HAP-1 (cell line): ENCODE measurements around the gene HMGXB3.

Experiments used
- DNase-seq, 2 experiments: peaks; one replicate each; pipeline ENCODE4 v3.0.0-alpha.2; 2016 to 2020; ENCODE audit warnings: low spot score in 2 of 2
- H3K27me3 ChIP-seq: fragments of 250-450 bp; sonication (Bioruptor Pico); 2 replicates; pipeline ENCODE4 v1.5.1; 2020; ENCODE audit warnings: low read depth, mild to moderate bottlenecking, moderate library complexity
- H3K36me3 ChIP-seq: fragments of 250-450 bp; sonication (Bioruptor Pico); replicated peaks from 2 replicates; pipeline ENCODE4 v1.5.1; 2020; ENCODE audit warnings: mild to moderate bottlenecking
- H3K4me1 ChIP-seq: fragments of 250-450 bp; sonication (Bioruptor Pico); 2 replicates; pipeline ENCODE4 v1.5.1; 2020; ENCODE audit warnings: mild to moderate bottlenecking
- H3K4me3 ChIP-seq: fragments of 250-450 bp; sonication (Bioruptor Pico); 2 replicates; pipeline ENCODE4 v1.5.1; 2020; ENCODE audit warnings: mild to moderate bottlenecking, moderate library complexity
- H3K9me3 ChIP-seq: fragments of 250-450 bp; sonication (Bioruptor Pico); 2 replicates; pipeline ENCODE4 v1.5.1; 2020; ENCODE audit warnings: mild to moderate bottlenecking, moderate library complexity
- in situ Hi-C: fragments of 300-500 bp; cut with MboI; formaldehyde crosslinking; loops from 3 replicates; pipeline ENCODE4 v1.14.3; 2020; ENCODE audit warnings: low sequenced_read_pairs, inconsistent platforms, mixed read lengths

HMGXB3 gene

DNA sequence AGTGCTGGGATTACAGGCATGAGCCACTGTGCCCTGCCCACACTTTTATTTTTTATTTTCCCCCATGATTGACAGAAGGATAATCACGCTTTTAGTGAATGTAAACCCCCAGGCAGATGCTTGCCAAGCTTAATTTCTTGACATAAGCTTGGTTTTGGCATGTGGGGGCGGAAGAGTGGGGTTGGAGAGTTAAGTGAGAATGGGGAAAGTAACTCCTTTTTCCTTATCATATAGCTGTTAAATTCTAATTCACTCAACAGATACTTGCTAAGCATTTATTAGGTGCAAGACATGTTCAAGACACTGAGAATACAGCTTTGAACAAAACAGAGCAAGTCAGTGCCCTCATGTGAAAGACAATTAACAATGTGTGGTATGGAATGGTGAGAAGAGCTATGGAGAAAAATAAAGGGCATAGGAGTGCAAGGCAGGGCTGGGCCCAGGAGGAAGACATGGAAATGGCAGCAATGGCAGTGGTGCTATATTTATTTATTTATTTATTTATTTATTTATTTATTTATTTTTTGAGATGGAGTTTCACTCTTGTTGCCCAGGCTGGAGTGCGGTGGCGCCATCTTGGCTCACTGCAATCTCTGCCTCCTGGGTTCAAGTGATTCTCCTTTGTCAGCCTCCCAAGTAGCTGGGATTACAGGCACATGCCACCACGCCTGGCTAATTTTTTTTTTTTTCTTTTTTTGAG is 37.8 kb upstream of the HMGXB3 start:
- Histone ChIP-seq H3K9me3 (no peaks in the 10 kb centered on the region), H3K4me3 (no peak overlapping the region), H3K36me3 (no peaks in the 10 kb centered on the region), H3K27me3 (no peaks in the 10 kb centered on the region), H3K4me1 (peaks cover 17% of the 10 kb centered on the region)
- in situ Hi-C loops: no loop called here
- DNase-seq: no peak

- Histone ChIP-seq H3K4me1 (peaks cover 17% of the 10 kb centered on the region), H3K27me3 (no peaks in the 10 kb centered on the region), H3K9me3 (no peaks in the 10 kb centered on the region), H3K36me3 (no peaks in the 10 kb centered on the region), H3K4me3 (no peak overlapping the region)
- no peak for DNase-seq
- in situ Hi-C loops: no loop called here
Measured at GRCh38 chr5:149963729-149964128, 36.8 kb upstream of the HMGXB3 start.

DNA sequence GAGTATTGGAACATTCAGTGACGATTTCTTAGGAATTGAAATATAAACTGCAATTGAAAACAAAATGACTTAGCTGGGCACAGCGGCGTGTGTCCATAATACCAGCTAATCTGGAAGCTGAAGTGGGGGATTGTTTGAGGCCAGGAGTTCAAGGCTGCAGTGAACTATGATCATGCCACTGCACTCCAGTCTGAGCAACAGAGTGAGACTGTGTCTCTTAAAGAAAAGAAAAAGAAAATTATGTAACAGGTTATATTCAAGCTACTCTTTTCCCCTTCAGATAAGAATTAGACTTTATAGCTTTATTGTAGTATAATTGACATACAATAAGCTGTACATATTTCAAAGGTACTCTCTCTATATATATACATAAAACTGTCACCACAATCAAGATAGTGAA is 33.6 kb upstream of the HMGXB3 start:
- Histone ChIP-seq H3K4me3 (no peak overlapping the region), H3K9me3 (no peaks in the 10 kb centered on the region), H3K4me1 (peaks cover under 1% of the 10 kb centered on the region; the same call in 1 of the 2 replicates), H3K36me3 (no peaks in the 10 kb centered on the region; the same call in 1 of the 2 replicates), H3K27me3 (no peaks in the 10 kb centered on the region)
- in situ Hi-C loops: no loop called here
- DNase-seq: no peak

DNA sequence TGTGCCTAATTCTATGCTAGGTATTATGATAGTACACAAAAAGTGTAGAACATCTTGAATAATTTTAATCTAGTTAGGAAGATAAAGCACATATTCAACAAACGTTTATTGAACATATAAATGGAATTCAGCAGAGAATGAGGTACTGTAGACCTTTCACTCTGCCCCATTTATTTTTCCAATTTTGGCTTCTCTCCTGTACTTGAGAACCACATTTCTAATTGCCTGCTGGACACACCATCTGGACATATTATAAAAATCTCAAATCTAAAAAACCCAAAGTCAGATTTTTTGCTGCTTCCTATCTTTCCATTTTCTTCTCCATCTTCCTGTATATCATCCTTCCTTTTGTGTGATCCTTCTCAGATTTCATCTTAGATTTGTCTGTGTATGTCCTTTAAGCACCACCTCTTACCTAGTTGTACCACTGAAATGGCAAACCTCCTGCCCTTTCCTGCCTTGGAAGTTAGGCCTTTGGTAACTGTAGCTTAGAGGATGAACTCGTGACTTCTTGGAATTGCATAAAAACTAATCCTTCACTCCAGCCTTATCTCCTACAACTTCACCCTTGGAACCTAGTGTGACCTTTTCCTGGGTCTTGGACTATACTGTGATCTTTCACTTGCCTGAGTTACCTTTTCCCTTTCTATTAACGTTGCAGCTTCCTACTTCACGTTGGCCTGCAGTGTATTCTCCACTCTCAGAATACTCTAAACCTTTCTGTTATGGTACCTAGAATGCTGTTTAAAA is 31.2 kb upstream of the HMGXB3 start:
- Histone ChIP-seq H3K4me1 (no peaks in the 10 kb centered on the region), H3K27me3 (no peaks in the 10 kb centered on the region), H3K36me3 (no peaks in the 10 kb centered on the region; the same call in 1 of the 2 replicates), H3K4me3 (no peak overlapping the region), H3K9me3 (no peaks in the 10 kb centered on the region)
- no peak for DNase-seq
- in situ Hi-C loops: no loop called here

GRCh38 chr5:149975409-149975808 is 25.1 kb upstream of the HMGXB3 start:
- Histone ChIP-seq H3K27me3 (no peaks in the 10 kb centered on the region), H3K9me3 (no peaks in the 10 kb centered on the region), H3K4me1 (no peaks in the 10 kb centered on the region), H3K4me3 (no peak overlapping the region), H3K36me3 (peaks cover 5% of the 10 kb centered on the region)
- in situ Hi-C loops: no loop called here
- no peak for DNase-seq

DNA sequence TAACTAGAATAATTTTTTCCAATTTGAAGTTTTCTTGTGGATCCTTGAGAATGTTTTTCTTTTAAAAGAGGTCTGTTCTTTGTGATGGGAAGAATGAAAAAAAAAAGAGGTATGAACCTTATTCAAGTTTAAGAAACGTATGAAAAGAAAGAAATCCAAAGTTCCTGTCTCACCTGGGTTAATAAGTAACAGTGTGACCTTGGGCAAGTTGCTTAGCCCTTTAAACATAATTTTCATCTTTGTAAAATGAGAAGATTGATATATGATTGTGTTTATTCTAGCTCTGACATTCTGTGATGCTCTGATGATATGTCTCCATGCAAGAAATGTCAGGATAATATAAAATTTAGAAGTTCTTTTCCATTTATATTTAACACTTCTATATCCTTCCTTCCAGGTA is 20.6 kb upstream of the HMGXB3 start:
- no peaks in the 10 kb centered on the region for H3K9me3 ChIP-seq
- no peak for DNase-seq
- peaks cover 14% of the 10 kb centered on the region for H3K4me1 ChIP-seq
- H3K27me3 ChIP-seq: no peaks in the 10 kb centered on the region
- H3K4me3 ChIP-seq: no peak overlapping the region
- H3K36me3 ChIP-seq: peaks cover 5% of the 10 kb centered on the region
- in situ Hi-C loops: no loop called here

DNA sequence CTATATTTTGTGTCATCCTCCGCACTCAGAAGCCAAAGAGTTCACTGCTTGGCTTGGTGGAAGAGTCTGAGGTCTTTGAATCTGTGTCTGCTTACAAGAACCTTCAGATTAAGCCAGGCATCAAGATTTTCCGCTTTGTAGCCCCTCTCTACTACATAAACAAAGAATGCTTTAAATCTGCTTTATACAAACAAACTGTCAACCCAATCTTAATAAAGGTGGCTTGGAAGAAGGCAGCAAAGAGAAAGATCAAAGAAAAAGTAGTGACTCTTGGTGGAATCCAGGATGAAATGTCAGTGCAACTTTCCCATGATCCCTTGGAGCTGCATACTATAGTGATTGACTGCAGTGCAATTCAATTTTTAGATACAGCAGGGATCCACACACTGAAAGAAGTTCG is 19.3 kb upstream of the HMGXB3 start:
- H3K4me1 ChIP-seq: peaks cover 14% of the 10 kb centered on the region
- no peaks in the 10 kb centered on the region for H3K9me3 ChIP-seq
- no peak for DNase-seq
- H3K4me3 ChIP-seq: no peak overlapping the region
- no peaks in the 10 kb centered on the region for H3K27me3 ChIP-seq
- in situ Hi-C loops: no loop called here
- H3K36me3 ChIP-seq: peaks cover 5% of the 10 kb centered on the region

DNA sequence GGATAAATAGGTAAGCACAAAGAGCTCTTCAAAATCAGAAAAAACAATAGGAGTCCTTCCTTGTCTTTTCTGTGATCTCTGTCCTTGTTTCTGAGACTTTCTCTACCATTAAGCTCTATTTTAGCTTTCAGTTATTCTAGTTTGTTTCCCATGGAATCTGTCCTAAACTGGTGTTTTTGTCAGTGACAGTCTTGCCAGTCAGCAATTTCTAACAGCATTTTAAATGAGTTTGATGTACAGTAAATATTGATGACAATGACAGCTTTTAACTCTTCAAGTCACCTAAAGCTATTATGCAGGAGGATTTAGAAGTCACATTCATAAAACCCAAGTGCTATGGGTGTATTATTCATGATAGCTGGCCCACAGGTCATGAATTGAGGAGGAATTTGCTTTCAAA is 18.0 kb upstream of the HMGXB3 start:
- H3K27me3 ChIP-seq: no peaks in the 10 kb centered on the region
- no peak for DNase-seq
- no peak overlapping the region for H3K4me3 ChIP-seq
- H3K36me3 ChIP-seq: peaks cover 5% of the 10 kb centered on the region
- peaks cover 14% of the 10 kb centered on the region for H3K4me1 ChIP-seq
- in situ Hi-C loops: no loop called here
- H3K9me3 ChIP-seq: no peaks in the 10 kb centered on the region

DNA sequence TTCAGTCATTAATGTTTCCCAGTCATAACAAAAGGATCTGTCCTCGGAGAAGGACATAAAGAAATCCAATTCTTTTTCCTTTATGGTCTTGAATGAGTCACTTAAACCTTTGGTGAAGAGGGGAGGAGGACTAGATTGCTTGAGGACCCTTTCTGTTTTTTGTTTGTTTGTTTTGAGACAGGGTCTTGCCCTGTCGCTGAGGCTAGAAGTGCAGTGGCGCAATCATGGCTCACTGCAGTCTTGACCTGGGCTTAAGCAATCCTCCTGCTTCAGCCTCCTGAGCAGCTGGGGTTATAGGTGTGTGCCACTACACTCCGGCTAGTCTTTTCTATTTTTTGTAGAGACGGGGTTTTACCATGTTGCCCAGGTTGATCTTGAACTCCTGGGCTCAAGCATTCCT is 12.4 kb upstream of the HMGXB3 start:
- in situ Hi-C loops: loop anchor here (5.0 kb wide), 1 partner anchor 351 kb away; no protein-coding TSS in a partner anchor
- H3K9me3 ChIP-seq: no peaks in the 10 kb centered on the region
- no peak overlapping the region for H3K4me3 ChIP-seq
- H3K27me3 ChIP-seq: no peaks in the 10 kb centered on the region
- peaks cover 3% of the 10 kb centered on the region for H3K4me1 ChIP-seq
- no peak for DNase-seq
- no peaks in the 10 kb centered on the region for H3K36me3 ChIP-seq

DNA sequence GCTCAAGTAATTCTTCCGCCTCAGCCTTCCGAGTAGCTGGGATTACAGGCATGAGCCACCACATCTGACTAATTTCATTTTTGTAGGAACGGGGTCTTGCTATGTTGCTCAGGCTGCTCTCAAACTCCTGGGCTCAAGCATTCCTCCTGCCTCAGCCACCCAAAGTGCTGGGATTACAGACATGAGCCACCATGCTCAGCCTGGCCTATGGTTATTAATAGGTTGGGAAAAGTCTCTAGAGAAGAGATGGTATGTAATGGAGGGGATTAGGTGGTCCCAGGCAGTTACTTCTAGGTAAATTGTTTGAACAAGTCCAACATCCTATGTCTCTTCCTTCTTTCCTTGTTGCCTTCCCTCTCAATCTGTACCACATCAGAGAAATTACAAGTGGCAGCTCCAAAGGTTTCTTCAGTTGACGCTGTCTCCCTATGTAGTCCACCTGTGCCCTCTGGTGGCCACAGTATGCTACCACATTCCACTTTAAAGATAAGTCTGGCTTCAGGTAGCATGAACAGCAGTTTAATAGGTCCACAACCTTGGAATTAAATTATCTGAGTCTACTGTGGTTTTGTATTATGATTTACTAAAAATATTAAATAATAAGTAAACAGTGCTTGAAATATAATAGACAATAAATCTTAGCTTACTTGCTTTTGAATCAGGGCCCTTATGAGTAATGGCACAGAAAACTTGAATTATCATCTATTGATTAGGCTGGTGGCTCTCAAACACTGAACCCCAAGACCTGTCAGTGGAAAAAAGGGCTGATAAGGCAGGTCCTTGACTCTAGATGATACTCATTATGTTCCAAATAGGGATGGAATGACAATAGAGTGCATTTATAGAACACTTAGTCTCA is 9.8 kb upstream of the HMGXB3 start:
- peak; percentile 75 to 76 for DNase-seq
- Histone ChIP-seq H3K4me1 (no peaks in the 10 kb centered on the region), H3K36me3 (no peaks in the 10 kb centered on the region), H3K9me3 (no peaks in the 10 kb centered on the region), H3K4me3 (no peak overlapping the region), H3K27me3 (no peaks in the 10 kb centered on the region)
- in situ Hi-C loops: no loop called here

- no peak overlapping the region for H3K4me3 ChIP-seq
- in situ Hi-C loops: no loop called here
- no peak for DNase-seq
Measured at GRCh38 chr5:149993471-149993870, 7.1 kb upstream of the HMGXB3 start.

DNA sequence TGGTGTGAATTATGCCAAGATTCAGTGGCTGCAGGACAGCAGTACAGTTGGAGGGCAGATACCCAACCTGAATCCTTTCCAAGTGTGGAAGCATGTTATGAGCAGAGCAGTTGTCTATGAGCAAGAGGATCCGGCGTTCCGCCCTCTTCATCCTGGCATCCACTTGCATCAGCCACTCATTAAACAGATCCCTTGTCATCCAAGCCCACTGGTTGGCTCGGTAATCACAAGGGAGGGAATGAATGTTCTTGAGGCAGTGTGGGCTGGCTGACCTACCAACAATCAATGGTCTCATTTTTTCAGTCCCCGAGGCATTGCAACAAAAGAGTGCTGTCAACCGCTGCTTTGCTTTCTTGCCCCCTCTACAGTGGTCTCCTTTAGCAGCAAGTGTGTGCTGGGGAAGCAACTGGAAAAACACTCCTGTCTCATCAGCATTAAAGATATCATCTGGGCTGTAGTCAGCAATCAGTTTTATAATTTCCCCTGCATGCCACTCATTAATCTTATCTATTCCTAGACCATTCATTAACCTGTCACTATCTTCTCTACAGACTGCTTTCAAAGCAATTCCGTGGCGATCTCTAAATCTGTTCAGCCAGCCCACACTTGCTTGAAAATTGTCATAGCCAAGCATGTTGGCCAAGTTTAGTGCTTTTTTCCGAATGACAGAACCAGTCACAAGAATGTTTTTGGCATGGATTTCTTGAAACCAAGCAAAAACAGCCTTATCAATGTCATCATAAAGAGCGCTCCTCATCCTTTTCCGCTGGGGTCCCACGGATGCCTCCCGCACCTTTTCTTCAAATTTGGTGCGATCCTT is 4.9 kb upstream of the HMGXB3 start:
- peaks cover 2% of the 10 kb centered on the region; the same call in 1 of the 2 replicates for H3K4me1 ChIP-seq
- no peak for DNase-seq
- H3K9me3 ChIP-seq: no peaks in the 10 kb centered on the region
- H3K27me3 ChIP-seq: no peaks in the 10 kb centered on the region
- in situ Hi-C loops: loop anchor here (5.0 kb wide), 1 partner anchor 158 kb away; no protein-coding TSS in a partner anchor
- no peak overlapping the region for H3K4me3 ChIP-seq
- no peaks in the 10 kb centered on the region; the same call in 1 of the 2 replicates for H3K36me3 ChIP-seq

More at GRCh38 chr5:149993471-149993870, 7.1 kb upstream of the HMGXB3 start:
- no peaks in the 10 kb centered on the region for H3K36me3 ChIP-seq
- H3K27me3 ChIP-seq: no peaks in the 10 kb centered on the region
- no peaks in the 10 kb centered on the region for H3K9me3 ChIP-seq
- no peaks in the 10 kb centered on the region for H3K4me1 ChIP-seq
